Osteoblast (primary cell): ENCODE measurements around the gene DDN. TPM values are rescaled to one million over a fixed set of nuclear protein-coding genes. Genes with fewer than 3 reads are reported as not detected.

Experiments
- DNase-seq: peaks from one replicate; pipeline ENCODE4 v3.0.0; 2011; ENCODE audit warnings: low spot score, mixed read lengths; ENCODE audit not compliant: insufficient read length; ENCODE audit errors: missing footprints
- H2AFZ ChIP-seq: 2 replicates; pipeline ENCODE4 v1.6.0; 2011; ENCODE audit warnings: mild to moderate bottlenecking, low read length
- H3K27ac ChIP-seq: 2 replicates; pipeline ENCODE4 v1.5.1; 2011; ENCODE audit warnings: mild to moderate bottlenecking, low read depth, low read length, moderate library complexity
- H3K27me3 ChIP-seq: 2 replicates; pipeline ENCODE4 v1.6.0; 2012; ENCODE audit warnings: mild to moderate bottlenecking, control low read depth, inconsistent platforms, low read length, moderate library complexity; ENCODE audit not compliant: insufficient read depth
- H3K36me3 ChIP-seq: 2 replicates; pipeline ENCODE4 v1.5.1; 2011; ENCODE audit warnings: mild to moderate bottlenecking, low read length, control low read depth, moderate library complexity; ENCODE audit not compliant: insufficient read depth
- H3K4me1 ChIP-seq: 2 replicates; pipeline ENCODE4 v1.5.1; 2011; ENCODE audit warnings: mild to moderate bottlenecking, low read length, control low read depth, moderate library complexity; ENCODE audit not compliant: insufficient read depth
- H3K4me2 ChIP-seq: 2 replicates; pipeline ENCODE4 v1.6.0; 2011; ENCODE audit warnings: mild to moderate bottlenecking, low read length; ENCODE audit not compliant: insufficient read depth
- H3K4me3 ChIP-seq: fragments of 200-600 bp; sonication (generic); 3 replicates; pipeline ENCODE4 v1.5.1; 2012; ENCODE audit warnings: mild to moderate bottlenecking, low read length, inconsistent platforms; ENCODE audit not compliant: insufficient read depth
- H3K79me2 ChIP-seq: 2 replicates; pipeline ENCODE4 v1.6.0; 2012; ENCODE audit warnings: mild to moderate bottlenecking, low read length, control low read depth, inconsistent platforms; ENCODE audit not compliant: insufficient read depth
- H3K9me3 ChIP-seq: 2 replicates; pipeline ENCODE4 v1.5.1; 2011; ENCODE audit warnings: low read depth, low read length, control low read depth
- H4K20me1 ChIP-seq: 2 replicates; pipeline ENCODE4 v1.6.0; 2012; ENCODE audit warnings: mild to moderate bottlenecking, low read length, control low read depth; ENCODE audit not compliant: insufficient read depth
- CTCF ChIP-seq: IDR thresholded peaks from 2 replicates; pipeline ENCODE4 v1.5.1; 2011; ENCODE audit warnings: mild to moderate bottlenecking, low read depth, low read length, moderate library complexity; ENCODE audit errors: extremely low read depth
- total RNA-seq: library from RNA; depleted of rRNA; stranded (reverse); fragments of >200 nt; gene quantifications from 2 replicates; pipeline ENCODE4 v1.2.3, GENCODE V29; 2012

DDN gene
- total RNA-seq, 1 donor = under 0.01 TPM

GRCh38 chr12:48977290-48978281 is 21.6 kb downstream of the DDN start:
- DNase-seq = peak; percentile 97
- Histone ChIP-seq H4K20me1 (peaks cover 4% of the 10 kb centered on the region), H2AFZ (no peak overlapping the region), H3K27ac (peak overlapping the region; percentile 11), H3K4me3 (peak overlapping the region; percentile 21), H3K4me1 (peaks cover 38% of the 10 kb centered on the region), H3K36me3 (no peaks in the 10 kb centered on the region), H3K27me3 (peaks cover 45% of the 10 kb centered on the region), H3K4me2 (peak overlapping the region; percentile 47), H3K79me2 (no peaks in the 10 kb centered on the region), H3K9me3 (no peaks in the 10 kb centered on the region)
- TF ChIP-seq CTCF = peak; percentile 50

- peak; percentile 98 for DNase-seq
- H3K36me3 ChIP-seq = no peaks in the 10 kb centered on the region
- H3K27me3 ChIP-seq = peaks cover 39% of the 10 kb centered on the region
- no peaks in the 10 kb centered on the region for H3K79me2 ChIP-seq
- H3K4me2 ChIP-seq = peak overlapping the region; percentile 64
- H2AFZ ChIP-seq = peak overlapping the region; percentile 71
- H3K27ac ChIP-seq = peak overlapping the region; percentile 7
- peak; percentile 77 for TF ChIP-seq CTCF
- peaks cover 52% of the 10 kb centered on the region for H3K4me1 ChIP-seq
- no peak overlapping the region for H3K4me3 ChIP-seq
- H4K20me1 ChIP-seq = peaks cover 4% of the 10 kb centered on the region
- no peaks in the 10 kb centered on the region for H3K9me3 ChIP-seq
Observed at GRCh38 chr12:48973941-48974673, 25.1 kb downstream of the DDN start.

- Histone ChIP-seq H4K20me1 (peaks cover 4% of the 10 kb centered on the region), H2AFZ (no peak overlapping the region), H3K9me3 (no peaks in the 10 kb centered on the region), H3K4me1 (peaks cover 50% of the 10 kb centered on the region), H3K27me3 (peaks cover 39% of the 10 kb centered on the region), H3K79me2 (no peaks in the 10 kb centered on the region), H3K4me2 (peak overlapping the region; percentile 64), H3K27ac (peak overlapping the region; percentile 7), H3K4me3 (no peak overlapping the region), H3K36me3 (no peaks in the 10 kb centered on the region)
- DNase-seq = peak; percentile 96
- TF ChIP-seq CTCF = no peak
Observed at GRCh38 chr12:48973531-48973930, 25.6 kb downstream of the DDN start.
